ENCODE data around the gene THAP8. TPM values are rescaled to one million over a fixed set of nuclear protein-coding genes. Genes with fewer than 3 reads are reported as not detected.

The THAP8 gene
- total RNA-seq, 1 experiment from 2014 or later, result 4.6 TPM

- POLR2A ChIA-PET (ENCODE audit: low non-redundant PET), result no interaction called here
- H3K27ac ChIP-seq (ENCODE audit: low read depth, low read length, poor library complexity, severe bottlenecking), result no peak overlapping the region
- H3K27me3 ChIP-seq (replicated peaks; ENCODE audit: insufficient read depth, low read depth, low read length, poor library complexity), result no peaks in the 10 kb centered on the region
- DNase-seq (ENCODE audit: low spot score), result no peak
- TF ChIP-seq EZH2 (IDR thresholded peaks at IDR 0.05; ENCODE audit: borderline replicate concordance, low read depth, low read length, poor library complexity, severe bottlenecking), result no peak
- BruUV-seq (replicated peaks), result no TSS peak
- CTCF ChIA-PET, result no interaction called here
- H3K4me3 ChIP-seq (ENCODE audit: low read depth, low read length, poor library complexity, severe bottlenecking), result no peak overlapping the region
- no peaks in the 10 kb centered on the region for H3K9me3 ChIP-seq (ENCODE audit: low read depth, low read length, poor library complexity, severe bottlenecking)
- H3K4me1 ChIP-seq (ENCODE audit: insufficient read depth, low read length, poor library complexity, severe bottlenecking), result no peaks in the 10 kb centered on the region
- H3K36me3 ChIP-seq (ENCODE audit: insufficient read depth, low read length, poor library complexity, severe bottlenecking), result peaks cover 44% of the 10 kb centered on the region
- intact Hi-C loops (cut with micrococcal nuclease; ENCODE audit: unreplicated experiment), result no loop called here
Observed at GRCh38 chr19:36093687-36094086, 39.6 kb upstream of the THAP8 start.

- peaks cover 48% of the 10 kb centered on the region for H3K36me3 ChIP-seq (ENCODE audit: insufficient read depth, low read length, poor library complexity, severe bottlenecking)
- TF ChIP-seq EZH2 (IDR thresholded peaks at IDR 0.05; ENCODE audit: borderline replicate concordance, low read depth, low read length, poor library complexity, severe bottlenecking), result no peak
- TF ChIP-seq CTCF (conservative IDR thresholded peaks at IDR 0.05; ENCODE audit: low read depth, low read length), result no peak
Observed at GRCh38 chr19:36093146-36093662, 39.1 kb upstream of the THAP8 start.

GRCh38 chr19:36092566-36092965, 38.5 kb upstream of the THAP8 start:
- no peak for TF ChIP-seq CTCF (conservative IDR thresholded peaks at IDR 0.05; ENCODE audit: low read depth, low read length)
- TF ChIP-seq EZH2 (IDR thresholded peaks at IDR 0.05; ENCODE audit: borderline replicate concordance, low read depth, low read length, poor library complexity, severe bottlenecking), result no peak
- no peak overlapping the region for H3K27ac ChIP-seq (ENCODE audit: low read depth, low read length, poor library complexity, severe bottlenecking)
- POLR2A ChIA-PET (ENCODE audit: low non-redundant PET), result no interaction called here
- H3K4me3 ChIP-seq (ENCODE audit: low read depth, low read length, poor library complexity, severe bottlenecking), result no peak overlapping the region
- no peaks in the 10 kb centered on the region for H3K27me3 ChIP-seq (replicated peaks; ENCODE audit: insufficient read depth, low read depth, low read length, poor library complexity)
- CTCF ChIA-PET, result no interaction called here
- H3K36me3 ChIP-seq (ENCODE audit: insufficient read depth, low read length, poor library complexity, severe bottlenecking), result peaks cover 54% of the 10 kb centered on the region
- no TSS peak for BruUV-seq (replicated peaks)
- H3K4me1 ChIP-seq (ENCODE audit: insufficient read depth, low read length, poor library complexity, severe bottlenecking), result no peaks in the 10 kb centered on the region
- DNase-seq (ENCODE audit: low spot score), result no peak
- intact Hi-C loops (cut with micrococcal nuclease; ENCODE audit: unreplicated experiment), result no loop called here
- H3K9me3 ChIP-seq (ENCODE audit: low read depth, low read length, poor library complexity, severe bottlenecking), result no peaks in the 10 kb centered on the region

More at GRCh38 chr19:36093146-36093662, 39.1 kb upstream of the THAP8 start:
- intact Hi-C loops (cut with micrococcal nuclease; ENCODE audit: unreplicated experiment), result no loop called here
- H3K9me3 ChIP-seq (ENCODE audit: low read depth, low read length, poor library complexity, severe bottlenecking), result no peaks in the 10 kb centered on the region
- H3K4me1 ChIP-seq (ENCODE audit: insufficient read depth, low read length, poor library complexity, severe bottlenecking), result no peaks in the 10 kb centered on the region
- BruUV-seq (replicated peaks), result no TSS peak
- ChIA-PET POLR2A (ENCODE audit: low non-redundant PET) (no interaction called here), CTCF (no interaction called here)
- H3K27ac ChIP-seq (ENCODE audit: low read depth, low read length, poor library complexity, severe bottlenecking), result no peak overlapping the region
- no peak overlapping the region for H3K4me3 ChIP-seq (ENCODE audit: low read depth, low read length, poor library complexity, severe bottlenecking)
- no peak for DNase-seq (ENCODE audit: low spot score)
- H3K27me3 ChIP-seq (replicated peaks; ENCODE audit: insufficient read depth, low read depth, low read length, poor library complexity), result no peaks in the 10 kb centered on the region

Measured in A673 (cell line).